Activated B cell treated with CpG ODN at 0.5 μM for 24 hours (primary cell): ENCODE measurements around the gene CBY1. TPM values are rescaled to one million over a fixed set of nuclear protein-coding genes. Genes with fewer than 3 reads are reported as not detected.

Source experiments
- ATAC-seq: fragments of 200-7000 bp; cut with Tn5 transposase; one replicate; pipeline ENCODE4 v1.10.0; 2021; ENCODE audit warnings: low read depth, mild to moderate bottlenecking, moderate library complexity
- CTCF ChIA-PET: fragments of 350-600 bp; sonication (Branson Sonifier 250); formaldehyde crosslinking; loops from one replicate; lab custom pipeline; 2021; ENCODE audit warnings: antibody characterized with exemption; lab: Charles Lee
- POLR2A ChIA-PET: fragments of 350-600 bp; sonication (Branson Sonifier 250); formaldehyde crosslinking; loops from one replicate; lab custom pipeline; 2021; ENCODE audit warnings: antibody characterized with exemption; lab: Charles Lee
- DNase-seq: peaks from one replicate; pipeline ENCODE4 v3.0.0; 2022
- H3K27ac Mint-ChIP-seq: one replicate; pipeline ENCODE4 v1.8.0; 2020; ENCODE audit warnings: mixed read lengths
- H3K27me3 Mint-ChIP-seq: one replicate; pipeline ENCODE4 v1.8.0; 2021; ENCODE audit warnings: mixed read lengths
- H3K36me3 Mint-ChIP-seq: one replicate; pipeline ENCODE4 v1.8.0; 2021; ENCODE audit warnings: low read depth, mixed read lengths
- H3K4me1 Mint-ChIP-seq: one replicate; pipeline ENCODE4 v1.8.0; 2021; ENCODE audit warnings: mixed read lengths
- H3K4me3 Mint-ChIP-seq: one replicate; pipeline ENCODE4 v1.8.0; 2020; ENCODE audit warnings: mild to moderate bottlenecking, mixed read lengths
- H3K9me3 Mint-ChIP-seq: one replicate; pipeline ENCODE4 v1.8.0; 2020; ENCODE audit warnings: mixed read lengths
- intact Hi-C: fragments of 100-400 bp; cut with micrococcal nuclease; formaldehyde crosslinking; loops from one replicate; pipeline ENCODE4 v1.15.1; 2024
- total RNA-seq: library from RNA; stranded (reverse); gene quantifications from 2 replicates; pipeline ENCODE4 v1.2.3, GENCODE V29; 2022
- TF ChIP-seq, protein P1 (sequence below): fragments of 200-600 bp; IDR thresholded peaks from one replicate; pipeline ENCODE4 v1.8.0; 2022; ENCODE audit warnings: antibody characterized with exemption, mild to moderate bottlenecking

The CBY1 gene
- total RNA-seq, 1 donor from 2014 or later, result 14.1 TPM

DNA sequence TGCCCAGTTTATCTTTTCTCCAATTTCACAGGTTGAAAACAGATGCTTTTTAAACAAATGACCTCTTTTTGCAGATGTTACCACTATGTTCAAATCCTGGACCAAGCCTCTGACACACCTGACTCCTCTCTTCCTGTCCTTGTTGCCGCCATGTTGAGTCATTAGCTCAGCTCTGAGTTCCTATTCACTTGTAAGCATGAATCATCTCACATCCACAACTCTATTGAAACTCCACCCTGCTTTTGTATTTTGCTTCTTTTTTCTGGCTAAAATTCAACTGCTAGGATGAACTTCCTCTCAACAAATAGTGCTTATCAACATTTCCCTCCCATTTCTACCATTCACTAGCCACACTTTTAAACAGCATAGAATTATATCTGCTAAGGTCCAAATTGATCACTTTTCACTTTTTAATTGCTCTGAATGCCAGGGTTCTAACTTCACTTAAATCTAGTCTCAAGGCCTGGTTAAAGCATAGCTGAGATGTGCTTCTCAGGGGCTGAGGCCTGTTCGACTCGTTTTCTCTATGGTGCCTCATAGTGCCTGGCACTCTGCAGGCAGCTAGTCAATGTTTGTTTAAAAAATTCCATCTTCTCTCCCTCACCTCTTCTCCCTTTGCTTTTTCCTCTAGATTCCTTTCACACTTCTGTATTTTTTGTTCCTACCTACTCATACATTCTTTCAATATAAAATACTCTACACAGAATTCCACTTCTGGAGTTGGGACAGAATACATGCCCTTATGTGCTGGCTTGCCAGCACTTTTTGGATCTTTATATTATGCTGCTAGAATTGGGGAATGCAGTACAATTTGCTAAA lies 40.4 kb downstream of the CBY1 start:
- TF ChIP-seq, protein P1, sequence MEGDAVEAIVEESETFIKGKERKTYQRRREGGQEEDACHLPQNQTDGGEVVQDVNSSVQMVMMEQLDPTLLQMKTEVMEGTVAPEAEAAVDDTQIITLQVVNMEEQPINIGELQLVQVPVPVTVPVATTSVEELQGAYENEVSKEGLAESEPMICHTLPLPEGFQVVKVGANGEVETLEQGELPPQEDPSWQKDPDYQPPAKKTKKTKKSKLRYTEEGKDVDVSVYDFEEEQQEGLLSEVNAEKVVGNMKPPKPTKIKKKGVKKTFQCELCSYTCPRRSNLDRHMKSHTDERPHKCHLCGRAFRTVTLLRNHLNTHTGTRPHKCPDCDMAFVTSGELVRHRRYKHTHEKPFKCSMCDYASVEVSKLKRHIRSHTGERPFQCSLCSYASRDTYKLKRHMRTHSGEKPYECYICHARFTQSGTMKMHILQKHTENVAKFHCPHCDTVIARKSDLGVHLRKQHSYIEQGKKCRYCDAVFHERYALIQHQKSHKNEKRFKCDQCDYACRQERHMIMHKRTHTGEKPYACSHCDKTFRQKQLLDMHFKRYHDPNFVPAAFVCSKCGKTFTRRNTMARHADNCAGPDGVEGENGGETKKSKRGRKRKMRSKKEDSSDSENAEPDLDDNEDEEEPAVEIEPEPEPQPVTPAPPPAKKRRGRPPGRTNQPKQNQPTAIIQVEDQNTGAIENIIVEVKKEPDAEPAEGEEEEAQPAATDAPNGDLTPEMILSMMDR, result no peak
- peaks cover 43% of the 10 kb centered on the region for H3K36me3 Mint-ChIP-seq
- H3K4me3 Mint-ChIP-seq, result no peak overlapping the region
- POLR2A ChIA-PET, result interaction anchor here (0.9 to 2.1 kb wide), 3 partner anchors 9 to 15 kb away, joined by 3 to 5 read pairs (median 3); partner anchors contain the start of genes GTPBP1 and TOMM22
- H3K4me1 Mint-ChIP-seq, result peaks cover 68% of the 10 kb centered on the region
- no peak for ATAC-seq
- CTCF ChIA-PET, result interaction anchor here (0.9 kb wide), 1 partner anchor 69 kb away, joined by 3 read pairs; no protein-coding TSS in a partner anchor
- no peaks in the 10 kb centered on the region for H3K9me3 Mint-ChIP-seq
- no peaks in the 10 kb centered on the region for H3K27me3 Mint-ChIP-seq
- peak overlapping the region; percentile 27 for H3K27ac Mint-ChIP-seq
- intact Hi-C loops, result no loop called here
- no peak for DNase-seq

DNA sequence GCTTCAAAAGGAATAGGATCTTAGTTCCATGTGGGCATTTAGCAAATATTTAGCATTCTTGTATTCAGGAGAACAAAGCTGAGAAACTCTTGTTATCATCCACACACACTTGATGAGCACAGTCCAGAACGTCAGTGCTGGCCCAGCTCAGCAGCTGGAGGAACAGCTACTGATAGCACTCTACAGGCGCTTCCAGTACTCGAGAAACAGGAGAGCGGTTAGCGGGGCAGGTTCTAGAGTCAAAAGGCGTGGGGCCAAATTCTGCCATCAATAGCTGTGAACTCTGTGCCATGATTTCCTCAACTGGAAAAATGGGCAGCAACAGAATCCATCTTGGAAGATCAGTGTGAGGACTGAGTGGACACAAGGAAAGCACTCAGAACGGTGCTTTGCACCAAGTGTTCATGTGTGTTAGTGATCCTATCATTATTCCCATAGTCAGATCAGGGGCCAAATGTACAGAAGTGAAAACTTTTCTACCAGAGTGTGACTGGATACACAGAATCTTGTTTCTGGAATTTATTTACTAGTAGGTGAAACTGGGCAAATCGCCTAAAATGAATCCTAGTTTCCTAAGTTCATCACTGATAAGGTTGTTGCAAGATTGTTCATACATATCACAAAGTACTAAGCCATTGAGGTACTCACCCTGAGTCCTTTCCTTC lies 41.1 kb downstream of the CBY1 start:
- Mint-ChIP-seq H3K27me3 (no peaks in the 10 kb centered on the region), H3K4me3 (peak overlapping the region; percentile 30), H3K27ac (peak overlapping the region; percentile 27), H3K9me3 (no peaks in the 10 kb centered on the region), H3K4me1 (peaks cover 70% of the 10 kb centered on the region), H3K36me3 (peaks cover 38% of the 10 kb centered on the region)
- ChIA-PET POLR2A (interaction anchor here (1.0 to 3.4 kb wide), 3 partner anchors 9 to 16 kb away, joined by 3 to 23 read pairs (median 5); partner anchors contain the start of gene TOMM22), CTCF (interaction anchor here (0.9 kb wide), 1 partner anchor 69 kb away, joined by 3 read pairs; no protein-coding TSS in a partner anchor)
- DNase-seq (no peak), ATAC-seq (no peak)
- intact Hi-C loops, result no loop called here
- TF ChIP-seq, protein P1, result no peak

DNA sequence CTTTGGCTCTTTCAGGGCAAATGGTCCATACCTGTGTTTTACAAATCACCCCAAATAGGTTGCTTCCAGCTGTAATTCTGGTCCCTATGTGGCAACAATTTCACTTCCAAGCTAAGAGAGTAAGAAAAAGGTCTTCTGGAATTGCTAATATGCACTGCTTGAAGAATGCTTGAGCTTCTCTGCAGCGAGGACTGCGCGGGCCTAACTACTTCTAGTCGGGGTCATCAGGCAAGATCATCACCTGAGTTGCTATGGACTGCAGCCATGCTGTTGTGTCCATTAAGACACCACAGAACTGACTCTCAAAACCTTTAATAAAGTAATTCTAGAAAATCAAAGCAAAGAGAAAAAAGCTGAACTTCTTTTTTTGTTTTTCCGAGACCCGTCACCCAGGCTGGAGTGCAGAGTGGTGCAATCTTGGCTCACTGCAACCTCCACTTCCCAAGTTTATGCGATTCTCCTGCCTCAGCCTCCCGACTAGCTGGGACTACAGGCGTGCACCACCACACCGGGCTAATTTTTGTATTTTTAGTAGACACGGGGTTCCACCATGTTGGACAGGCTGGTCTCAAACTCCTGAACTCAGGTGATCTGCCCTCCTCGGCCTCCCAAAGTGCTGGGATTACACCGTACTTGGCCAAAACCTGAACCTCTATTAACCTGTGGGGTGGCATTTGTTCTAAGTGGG lies 42.1 kb downstream of the CBY1 start:
- TF ChIP-seq, protein P1, result no peak
- CTCF ChIA-PET, result interaction anchor here (2.7 kb wide), 1 partner anchor 16 kb away, joined by 19 read pairs; the partner anchor contains the start of gene TOMM22
- H3K27ac Mint-ChIP-seq, result peak overlapping the region; percentile 65
- DNase-seq, result no peak
- POLR2A ChIA-PET, result interaction anchor here (1.2 to 3.4 kb wide), 3 partner anchors 9 to 17 kb away, joined by 3 to 23 read pairs (median 5); partner anchors contain the start of gene TOMM22
- no peak for ATAC-seq
- no peaks in the 10 kb centered on the region for H3K27me3 Mint-ChIP-seq
- intact Hi-C loops, result no loop called here
- H3K4me3 Mint-ChIP-seq, result peak overlapping the region; percentile 92
- no peaks in the 10 kb centered on the region for H3K9me3 Mint-ChIP-seq
- peaks cover 67% of the 10 kb centered on the region for H3K4me1 Mint-ChIP-seq
- H3K36me3 Mint-ChIP-seq, result peaks cover 29% of the 10 kb centered on the region

GRCh38 chr22:38699143-38699542 lies 42.7 kb downstream of the CBY1 start:
- ChIA-PET CTCF (interaction anchor here (2.7 kb wide), 1 partner anchor 17 kb away, joined by 19 read pairs; the partner anchor contains the start of gene TOMM22), POLR2A (interaction anchor here (0.6 to 3.4 kb wide), 4 partner anchors 9 to 17 kb away, joined by 3 to 23 read pairs (median 4); partner anchors contain the start of gene TOMM22)
- DNase-seq (no peak), ATAC-seq (no peak)
- TF ChIP-seq, protein P1, result no peak
- Mint-ChIP-seq H3K4me3 (peak overlapping the region; percentile 92), H3K36me3 (peaks cover 27% of the 10 kb centered on the region), H3K4me1 (peaks cover 65% of the 10 kb centered on the region), H3K27ac (peak overlapping the region; percentile 94), H3K27me3 (no peaks in the 10 kb centered on the region), H3K9me3 (no peaks in the 10 kb centered on the region)
- intact Hi-C loops, result no loop called here
